GM18526 (cell line): Measurements from ENCODE around the gene ASZ1.

Source experiments
- POLR2A ChIP-seq: IDR thresholded peaks from 3 replicates; pipeline ENCODE4 v1.6.1; 2011; ENCODE audit not compliant: insufficient read length; ENCODE audit errors: extremely low read depth

Gene ASZ1

DNA sequence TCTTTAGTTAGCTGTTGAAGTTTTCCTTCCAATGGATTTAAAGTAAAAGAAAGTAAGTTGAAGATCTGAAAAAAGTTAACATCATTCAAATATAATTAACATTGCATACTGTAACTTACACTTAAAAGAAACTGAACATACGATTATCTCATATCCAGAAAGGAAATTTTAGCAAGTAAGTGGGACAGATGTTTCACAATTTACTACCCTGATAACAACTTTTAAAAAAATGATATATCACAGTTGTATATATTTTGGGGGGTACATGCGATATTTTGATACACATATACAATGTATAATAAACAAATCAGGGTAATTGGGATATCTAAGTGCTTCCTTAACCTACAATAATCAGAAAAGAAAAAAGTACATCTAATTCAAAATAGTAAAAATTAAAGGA is 44.2 kb downstream of the ASZ1 start:
- TF ChIP-seq POLR2A: no peak

DNA sequence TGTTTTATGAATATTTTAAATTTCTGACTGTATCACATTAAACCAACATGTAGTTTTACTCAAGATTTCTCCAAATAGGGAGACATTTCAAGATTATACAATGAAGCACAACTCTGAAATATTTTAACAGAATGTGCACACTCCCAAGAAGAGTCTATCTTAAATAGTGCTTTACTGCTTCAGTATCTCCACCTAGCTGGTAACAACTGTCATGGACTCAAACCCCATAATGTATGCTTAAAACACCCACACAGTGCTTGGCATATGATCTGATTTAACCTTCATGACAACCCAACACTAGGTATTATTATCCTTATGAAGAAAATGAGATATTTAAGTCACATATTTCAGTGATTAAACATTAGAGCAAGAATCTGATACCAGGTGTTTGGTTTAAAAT is 45.9 kb downstream of the ASZ1 start:
- TF ChIP-seq POLR2A: no peak

DNA sequence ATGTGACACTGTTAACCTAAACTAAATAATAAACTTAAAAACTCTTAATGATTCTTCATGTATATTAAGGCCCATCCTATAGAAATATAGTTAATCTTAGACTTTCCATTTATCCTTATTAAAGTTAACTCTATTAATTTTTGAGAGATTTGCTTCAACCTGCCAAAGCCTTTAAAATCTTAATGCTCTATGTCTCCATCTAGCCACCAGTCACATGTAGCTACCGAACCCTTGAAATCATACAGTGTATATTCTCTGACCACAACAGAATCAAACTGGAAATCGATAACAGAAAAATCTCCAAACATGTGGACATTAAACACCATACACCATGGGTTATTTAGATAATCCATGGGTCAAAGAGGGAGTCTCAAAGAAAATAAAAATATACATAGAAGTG is 51.9 kb downstream of the ASZ1 start:
- TF ChIP-seq POLR2A: no peak

DNA sequence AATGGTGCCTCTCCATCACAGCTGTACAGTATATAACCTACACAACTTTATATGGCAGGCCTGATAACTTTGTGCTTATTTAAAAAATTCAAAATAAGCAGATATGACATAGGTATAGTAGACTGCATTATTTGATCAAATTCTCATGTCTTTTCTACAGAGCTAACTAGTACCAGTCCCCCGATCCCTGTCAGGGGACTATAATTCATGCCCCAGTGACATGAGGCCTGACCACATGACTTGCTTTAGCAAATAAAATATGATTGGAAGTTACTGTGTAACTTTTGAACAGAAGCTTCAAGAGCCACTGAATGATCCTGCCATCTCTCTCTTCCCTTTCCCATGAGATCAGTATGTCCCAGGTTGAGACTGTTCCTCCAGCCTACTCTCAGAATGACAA is 55.2 kb downstream of the ASZ1 start:
- TF ChIP-seq POLR2A: no peak

DNA sequence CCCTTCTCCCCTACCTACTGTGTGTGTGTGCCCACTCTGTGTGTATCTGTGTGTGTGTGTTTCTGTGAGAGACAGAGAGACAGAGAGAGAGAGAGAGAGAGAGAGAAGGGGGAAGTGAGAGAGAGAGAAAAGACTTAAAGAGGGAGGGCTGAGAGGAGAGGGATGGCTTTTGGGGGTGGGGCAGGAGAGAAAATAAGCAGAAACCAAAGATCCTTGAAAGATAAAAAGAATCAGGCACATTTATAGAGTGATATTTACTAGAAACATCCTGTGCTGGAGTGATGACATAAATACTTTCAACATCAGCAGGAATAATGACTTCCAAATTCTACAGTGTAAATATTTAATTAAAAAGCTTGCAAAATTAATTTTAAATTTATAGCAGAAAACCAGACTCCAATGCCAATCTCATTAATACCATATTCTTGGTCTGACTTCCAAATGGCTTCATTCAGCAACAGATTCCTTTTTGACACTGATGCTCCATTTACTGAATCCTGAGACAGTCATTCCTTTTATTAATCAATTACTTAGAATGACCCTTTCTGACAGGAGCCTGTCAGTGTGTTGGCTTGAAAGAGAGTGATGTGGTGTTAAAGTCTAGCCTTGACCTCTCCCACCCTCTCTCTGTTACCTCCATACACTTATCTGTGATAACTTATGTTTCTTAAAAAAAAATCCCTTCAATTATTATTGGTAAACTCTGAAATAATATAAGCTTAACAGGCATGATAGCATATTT is 62.8 kb downstream of the ASZ1 start:
- TF ChIP-seq POLR2A: no peak

GRCh38 chr7:117362294-117362888 is 64.9 kb downstream of the ASZ1 start:
- TF ChIP-seq POLR2A: no peak

DNA sequence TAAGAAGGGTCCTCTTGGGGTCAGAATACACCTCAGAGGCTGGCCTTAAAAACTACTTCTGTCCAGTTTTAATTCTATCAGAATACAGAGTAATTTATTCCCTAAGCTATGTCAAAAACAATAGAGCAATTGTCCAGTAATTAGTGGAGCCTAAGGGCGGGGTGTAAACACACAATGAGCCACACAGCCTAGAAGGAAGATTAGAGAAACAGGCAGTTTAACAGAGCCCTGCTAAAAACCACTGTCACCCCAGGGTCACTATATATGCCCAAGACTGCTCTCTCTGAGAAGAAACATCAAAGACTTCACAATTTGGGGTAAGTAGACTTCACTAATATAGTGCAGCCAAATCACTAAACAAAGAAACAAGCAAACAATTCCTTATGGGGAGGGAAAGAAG is 77.3 kb downstream of the ASZ1 start:
- no peak for TF ChIP-seq POLR2A

- no peak for TF ChIP-seq POLR2A
Measured at GRCh38 chr7:117349570-117349969, 77.7 kb downstream of the ASZ1 start.

DNA sequence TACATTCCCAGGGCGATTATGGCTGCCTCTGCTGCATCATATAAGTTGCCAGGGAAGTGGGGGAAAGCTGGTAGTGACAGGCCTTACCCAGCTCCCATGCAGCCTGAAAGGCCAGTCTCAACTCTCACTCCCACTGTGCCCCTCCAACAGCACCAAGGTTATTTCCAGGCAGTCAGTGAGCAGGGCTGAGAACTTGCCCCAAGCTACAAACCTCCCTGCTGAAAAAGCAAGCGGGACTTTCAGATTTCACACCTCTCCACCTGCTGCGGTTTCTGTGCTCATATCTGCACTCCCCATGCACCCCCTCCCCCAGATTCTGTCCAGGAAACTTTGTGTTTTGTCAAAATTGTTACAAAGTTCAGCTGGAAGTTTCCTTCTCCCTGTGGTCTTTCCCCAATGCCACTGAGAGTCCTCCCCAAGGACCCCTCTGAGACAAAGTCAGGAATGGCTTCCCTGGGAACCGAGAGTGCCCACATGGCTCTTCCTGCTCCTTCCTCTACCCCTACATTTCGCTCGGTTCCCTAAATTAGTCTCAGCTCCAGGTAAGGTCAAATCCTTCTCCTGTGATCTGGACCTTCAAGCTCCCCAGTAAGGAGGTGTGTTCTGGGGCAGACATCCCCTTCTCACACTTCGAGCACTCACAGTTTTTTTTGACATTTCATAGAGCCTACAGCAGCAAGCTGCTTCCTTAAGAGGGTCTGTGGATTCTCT is 79.2 kb downstream of the ASZ1 start:
- no peak for TF ChIP-seq POLR2A

- TF ChIP-seq POLR2A: no peak
Measured at GRCh38 chr7:117347480-117347879, 79.8 kb downstream of the ASZ1 start.

DNA sequence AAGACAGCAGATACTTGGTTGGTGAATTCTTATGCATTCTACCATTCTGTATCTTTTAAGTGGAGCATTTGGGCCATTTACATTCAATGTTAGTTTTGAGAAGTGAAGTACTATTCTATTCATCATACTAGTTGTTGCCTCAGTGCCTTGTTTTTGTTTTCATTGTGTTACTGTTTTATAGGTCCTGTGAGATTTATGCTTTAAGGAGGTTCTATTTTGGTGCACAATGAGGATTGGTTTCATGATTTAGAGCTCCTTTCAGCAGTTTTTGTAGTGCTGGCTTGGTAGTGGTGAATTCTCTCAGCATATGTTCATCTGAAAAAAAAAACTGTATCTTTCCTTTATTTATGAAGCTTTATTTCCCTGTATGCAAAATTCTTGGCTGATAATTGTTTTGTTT is 81.1 kb downstream of the ASZ1 start:
- no peak for TF ChIP-seq POLR2A

DNA sequence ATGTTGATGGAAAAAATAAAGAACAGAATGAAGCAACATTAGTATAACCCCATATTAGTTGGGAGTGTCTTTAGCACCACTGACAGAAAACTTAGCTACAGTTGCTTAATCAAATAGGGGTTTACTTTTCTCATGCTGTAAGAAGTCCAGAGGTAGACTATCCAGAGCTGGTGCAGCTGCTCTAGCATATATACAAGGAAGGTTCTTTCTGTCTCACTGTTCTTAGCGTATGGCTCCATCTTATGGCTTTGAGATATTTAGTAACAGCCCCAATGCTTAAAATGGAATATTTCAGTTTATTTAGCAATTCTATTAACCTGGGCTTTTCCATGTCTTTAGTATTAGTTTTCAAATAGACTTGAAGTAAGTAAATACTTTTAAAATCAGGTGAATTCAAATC is 89.3 kb downstream of the ASZ1 start:
- TF ChIP-seq POLR2A: no peak

DNA sequence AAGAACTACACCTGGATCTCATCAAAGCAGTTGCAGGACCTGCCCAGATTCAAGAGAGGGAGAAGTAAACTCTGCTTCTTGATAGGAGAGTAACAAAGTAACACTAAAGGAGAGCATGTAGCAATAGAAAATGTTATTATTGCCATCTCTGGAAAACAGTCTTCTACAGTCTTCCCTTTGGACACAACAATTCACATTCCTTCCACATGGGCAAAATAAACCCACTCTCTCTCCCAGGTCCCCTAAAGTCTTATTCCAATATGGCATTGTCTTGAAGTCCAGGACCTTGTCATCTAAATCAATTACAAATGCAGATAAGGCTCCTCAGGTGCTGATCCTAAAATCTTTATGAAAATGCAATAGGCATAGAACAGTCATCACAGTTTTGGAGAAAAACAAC is 94.1 kb downstream of the ASZ1 start:
- TF ChIP-seq POLR2A: no peak

DNA sequence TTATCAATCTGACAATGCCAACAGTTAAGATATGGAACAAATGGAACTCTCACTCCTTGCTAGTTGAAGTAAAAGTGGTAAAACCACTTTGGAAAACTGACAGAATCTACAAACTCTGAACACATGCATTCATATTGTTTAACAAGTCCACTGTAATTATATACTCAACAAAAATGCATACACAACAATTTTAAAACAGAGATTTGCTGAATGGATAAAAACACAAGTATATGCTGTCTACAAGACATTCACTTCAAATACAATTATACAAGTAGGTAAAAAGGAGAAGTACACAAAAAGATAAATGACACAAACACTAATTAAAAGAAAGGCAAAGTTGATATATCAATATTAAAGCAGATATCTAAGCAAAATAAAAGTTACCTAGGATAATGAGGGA is 95.3 kb downstream of the ASZ1 start:
- no peak for TF ChIP-seq POLR2A

GRCh38 chr7:117325836-117326235 is 101.5 kb downstream of the ASZ1 start:
- TF ChIP-seq POLR2A: no peak

GRCh38 chr7:117324960-117325359 is 102.3 kb downstream of the ASZ1 start:
- TF ChIP-seq POLR2A: no peak
